Spleen (tissue), 11 donors: Measurements from ENCODE around the gene GYPC. TPM values are rescaled to one million over a fixed set of nuclear protein-coding genes. Genes with fewer than 3 reads are reported as not detected.

Experiments used
- DNase-seq: peaks from one replicate; pipeline ENCODE4 v3.0.0-alpha.2; 2020
- H3K27ac ChIP-seq, 8 donors: fragments of 200-600 bp; sonication (generic) in 7 of 8; 1 replicate in 4 of 8; 2 replicates in 4 of 8; pipeline versions ENCODE4 v1.5.0 to v1.8.0; 2016 to 2021; ENCODE audit warnings: inconsistent platforms in 4 of 8, mild to moderate bottlenecking in 4 of 8, moderate library complexity in 1 of 8
- H3K27me3 ChIP-seq, 7 donors: fragments of 200-600 bp; sonication (generic) in 6 of 7; replicated peaks in 1 of 7; 1 replicate in 4 of 7; 2 replicates in 3 of 7; pipeline versions ENCODE4 v1.5.0 to v1.8.0; 2016 to 2021; ENCODE audit warnings: inconsistent platforms in 3 of 7, mild to moderate bottlenecking in 1 of 7
- H3K36me3 ChIP-seq, 6 donors: fragments of 200-600 bp; sonication (generic) in 5 of 6; 1 replicate in 4 of 6; 2 replicates in 2 of 6; pipeline versions ENCODE4 v1.5.0 to v1.8.0; 2016 to 2021; ENCODE audit warnings: inconsistent platforms in 2 of 6
- H3K4me1 ChIP-seq, 6 donors: fragments of 200-600 bp; sonication (generic) in 5 of 6; 1 replicate in 3 of 6; 2 replicates in 3 of 6; pipeline versions ENCODE4 v1.5.0 to v1.8.0; 2016 to 2021; ENCODE audit warnings: inconsistent platforms in 3 of 6
- H3K4me3 ChIP-seq, 8 donors: fragments of 200-600 bp; sonication (generic) in 7 of 8; 1 replicate in 4 of 8; 2 replicates in 4 of 8; pipeline versions ENCODE4 v1.5.0 to v1.8.0; 2016 to 2021; ENCODE audit warnings: inconsistent platforms in 4 of 8, mild to moderate bottlenecking in 4 of 8, moderate library complexity in 2 of 8
- H3K9me3 ChIP-seq, 8 donors: fragments of 200-600 bp; sonication (generic) in 7 of 8; 1 replicate in 4 of 8; 2 replicates in 4 of 8; pipeline versions ENCODE4 v1.5.0 to v1.8.0; 2016 to 2021; ENCODE audit warnings: inconsistent platforms in 4 of 8
- POLR2A ChIP-seq, 3 donors: fragments of 450-650 bp; IDR thresholded peaks; one replicate each; pipeline ENCODE4 v1.5.1; 2017; ENCODE audit warnings: antibody characterized with exemption in 3 of 3, mild to moderate bottlenecking in 1 of 3
- POLR2AphosphoS5 ChIP-seq, 3 donors: sonication (generic); formaldehyde crosslinking; IDR thresholded peaks; one replicate each; pipeline ENCODE4 v1.5.1; 2017; ENCODE audit warnings: antibody characterized with exemption in 3 of 3
- WGBS, 5 donors: extraction: QIAGEN DNeasy Blood & Tissue Kit in 3 of 5; methylation state at CpG; one replicate each; pipeline versions ENCODE4 v1.1.5 to v1.1.7; 2013 to 2018; 5-methylcytosine and 5-hydroxymethylcytosine counted together
- intact Hi-C: fragments of 100-400 bp; cut with DNase I; formaldehyde crosslinking; loops from one replicate; pipeline ENCODE4 v1.15.0; 2023; ENCODE audit warnings: low total_unique reads
- polyA plus RNA-seq, 3 donors: library from polyadenylated mRNA; stranded (reverse); fragments of 200-250 nt; gene quantifications; one replicate each; pipeline ENCODE4 v1.2.1, GENCODE V29; 2013
- total RNA-seq, 7 donors: library from RNA; depleted of rRNA in 3 of 7; stranded (reverse); fragments of >200 nt in 3 of 7; fragmentation: NEBNext Ultra II Directional in 4 of 7; extraction: Animal tissue kit (Norgen Biotek cat#: 25700) in 4 of 7; gene quantifications; one replicate each; pipeline versions ENCODE4 v1.1.0 to v1.2.1, GENCODE V29; 2016 to 2021
- TF ChIP-seq, protein P1 (sequence below), 11 experiments: fragments of 200-600 bp in 7 of 11; fragments of 450-650 bp in 4 of 11; sonication (generic) in 4 of 11; IDR thresholded peaks in 8 of 11; conservative IDR thresholded peaks in 3 of 11; 1 replicate in 7 of 11; 2 replicates in 4 of 11; pipeline versions ENCODE4 v1.4.0 to v1.8.0; 2016 to 2021; ENCODE audit warnings: antibody characterized with exemption in 11 of 11, inconsistent platforms in 4 of 11, mild to moderate bottlenecking in 1 of 11
- donor health status: healthy with polysubstance abuse.
- donor health status: DM: no; HTN: no; CAD: no; lungs with moderate emphysema.
- donor health status: DM: no; HTN: no; CAD: no.
- donor health status: Bipolar disorder and iron deficiency.
- donor health status: healthy.
- donor health status: DM: no; HTN: no; CAD: no.
- donor health status: DM: yes; HTN: yes; CAD: no.

The GYPC gene
- total and polyA plus RNA-seq, 10 donors, result 86.6 to 202 (median 153) TPM

DNA sequence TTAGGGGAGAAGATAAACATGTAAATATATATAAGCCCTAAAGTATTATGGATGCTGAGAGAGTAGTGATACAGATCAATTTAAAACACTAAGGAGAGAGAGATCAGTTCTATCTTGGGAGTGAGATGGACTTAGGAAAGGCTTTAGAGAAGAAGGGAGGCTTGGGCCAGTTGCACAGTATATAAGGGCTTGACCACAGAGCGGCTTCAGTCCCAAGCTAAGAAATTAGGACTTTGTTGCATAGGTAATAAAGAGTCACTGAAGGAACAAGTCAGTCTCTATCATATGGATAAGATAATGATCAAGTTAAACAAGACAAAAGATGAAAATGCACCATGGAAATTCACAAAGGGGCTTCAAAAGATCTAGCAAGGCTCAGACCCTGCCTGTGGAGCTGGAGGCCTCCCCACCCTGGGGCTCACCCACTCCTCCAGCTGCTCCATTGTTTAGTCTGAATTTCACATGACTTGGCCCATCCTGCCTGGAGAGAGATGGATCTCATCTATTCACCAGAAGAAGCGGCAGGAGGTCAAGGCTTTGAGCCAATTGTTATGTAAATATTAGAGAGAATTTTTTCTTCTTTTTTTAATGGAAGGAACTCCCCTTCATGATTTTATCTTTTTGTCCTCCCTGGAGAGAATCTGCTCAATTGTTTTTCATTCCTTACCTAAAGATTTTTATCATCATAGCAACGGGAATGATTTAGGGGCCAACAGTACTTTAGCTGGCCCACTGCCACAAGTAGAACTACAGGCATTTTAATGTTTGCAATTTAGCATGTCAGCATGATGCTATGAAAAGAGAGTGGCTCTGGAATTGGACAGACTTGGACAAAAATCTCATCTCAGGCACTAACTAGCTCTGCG is 44.0 kb downstream of the GYPC start:
- intact Hi-C loops, result no loop called here
- no peaks in the 10 kb centered on the region for H3K9me3 ChIP-seq
- TF ChIP-seq, protein P1, sequence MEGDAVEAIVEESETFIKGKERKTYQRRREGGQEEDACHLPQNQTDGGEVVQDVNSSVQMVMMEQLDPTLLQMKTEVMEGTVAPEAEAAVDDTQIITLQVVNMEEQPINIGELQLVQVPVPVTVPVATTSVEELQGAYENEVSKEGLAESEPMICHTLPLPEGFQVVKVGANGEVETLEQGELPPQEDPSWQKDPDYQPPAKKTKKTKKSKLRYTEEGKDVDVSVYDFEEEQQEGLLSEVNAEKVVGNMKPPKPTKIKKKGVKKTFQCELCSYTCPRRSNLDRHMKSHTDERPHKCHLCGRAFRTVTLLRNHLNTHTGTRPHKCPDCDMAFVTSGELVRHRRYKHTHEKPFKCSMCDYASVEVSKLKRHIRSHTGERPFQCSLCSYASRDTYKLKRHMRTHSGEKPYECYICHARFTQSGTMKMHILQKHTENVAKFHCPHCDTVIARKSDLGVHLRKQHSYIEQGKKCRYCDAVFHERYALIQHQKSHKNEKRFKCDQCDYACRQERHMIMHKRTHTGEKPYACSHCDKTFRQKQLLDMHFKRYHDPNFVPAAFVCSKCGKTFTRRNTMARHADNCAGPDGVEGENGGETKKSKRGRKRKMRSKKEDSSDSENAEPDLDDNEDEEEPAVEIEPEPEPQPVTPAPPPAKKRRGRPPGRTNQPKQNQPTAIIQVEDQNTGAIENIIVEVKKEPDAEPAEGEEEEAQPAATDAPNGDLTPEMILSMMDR (IDR thresholded peaks at IDR 0.05 in 8 of 11, conservative IDR thresholded peaks at IDR 0.05 in 3 of 11), result no peak
- no peak for TF ChIP-seq POLR2A (IDR thresholded peaks at IDR 0.05)
- peak in 1 of 3 donors; percentile 22 for TF ChIP-seq POLR2AphosphoS5 (IDR thresholded peaks at IDR 0.05)
- WGBS, 5 donors, result 67 to 86% (median 80%) methylated on average over 4 of the region's 4 CpGs
- H3K4me1 ChIP-seq, result peaks cover 0 to 7% (median 0%) of the 10 kb centered on the region in 6 donors
- H3K4me3 ChIP-seq, result no peak overlapping the region
- peak overlapping the region in 1 of 8 donors; percentile 22 for H3K27ac ChIP-seq
- peaks cover 0 to 42% (median 35%) of the 10 kb centered on the region in 6 donors for H3K36me3 ChIP-seq
- no peaks in the 10 kb centered on the region for H3K27me3 ChIP-seq
- no peak for DNase-seq

DNA sequence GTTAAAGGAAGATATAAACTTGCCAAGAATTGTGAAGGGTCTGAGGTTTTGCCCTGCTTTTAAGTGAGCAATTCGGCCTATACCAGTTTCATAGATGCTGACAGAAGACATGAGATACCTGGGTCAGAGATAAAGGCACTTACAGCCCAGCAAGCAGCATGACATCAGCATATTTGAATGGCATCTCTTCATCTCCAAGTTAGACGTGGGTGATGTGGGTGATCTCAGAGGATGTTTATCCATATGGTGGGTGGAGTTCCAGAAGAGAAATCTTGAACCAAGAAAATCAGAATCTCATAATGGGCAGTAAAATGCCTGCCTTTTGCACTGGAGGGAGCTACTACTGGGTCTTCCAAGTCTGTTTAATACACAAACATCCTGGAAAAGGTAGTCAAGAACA is 44.7 kb downstream of the GYPC start:
- DNase-seq, result no peak
- H3K36me3 ChIP-seq, result peaks cover 0 to 35% (median 27%) of the 10 kb centered on the region in 6 donors
- WGBS, 5 donors, result 46 to 64% (median 55%) methylated on average over 2 of the region's 2 CpGs
- peaks cover 0 to 7% (median 0%) of the 10 kb centered on the region in 6 donors for H3K4me1 ChIP-seq
- no peak for TF ChIP-seq POLR2AphosphoS5 (IDR thresholded peaks at IDR 0.05)
- TF ChIP-seq POLR2A (IDR thresholded peaks at IDR 0.05), result no peak
- TF ChIP-seq, protein P1 (IDR thresholded peaks at IDR 0.05 in 8 of 11, conservative IDR thresholded peaks at IDR 0.05 in 3 of 11), result no peak
- no peak overlapping the region for H3K4me3 ChIP-seq
- no peaks in the 10 kb centered on the region for H3K9me3 ChIP-seq
- no peak overlapping the region for H3K27ac ChIP-seq
- intact Hi-C loops, result no loop called here
- H3K27me3 ChIP-seq, result no peaks in the 10 kb centered on the region

DNA sequence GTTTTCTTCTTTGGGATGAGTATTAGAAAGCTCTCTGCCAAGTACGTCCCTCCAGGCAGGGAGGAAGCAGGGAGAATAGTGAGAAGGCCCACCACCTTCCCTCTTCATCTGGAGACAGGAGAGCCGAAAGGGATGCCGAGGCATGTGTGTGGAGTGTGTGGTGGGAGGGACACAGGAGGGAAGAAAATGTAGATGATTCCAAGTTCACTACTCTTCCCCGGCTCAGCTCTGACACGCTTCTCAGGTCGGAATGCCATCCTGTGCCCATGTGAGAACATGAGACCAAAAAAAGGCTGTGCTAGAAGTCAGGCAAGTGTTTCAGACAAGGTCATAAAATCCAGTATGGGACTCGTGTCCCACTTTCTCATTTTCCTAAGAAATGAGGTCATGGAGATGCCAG is 47.4 kb downstream of the GYPC start:
- H3K4me1 ChIP-seq, result peaks cover 0 to 7% (median 0%) of the 10 kb centered on the region in 6 donors
- DNase-seq, result no peak
- H3K27me3 ChIP-seq, result no peaks in the 10 kb centered on the region
- intact Hi-C loops, result no loop called here
- no peak overlapping the region for H3K4me3 ChIP-seq
- TF ChIP-seq POLR2AphosphoS5 (IDR thresholded peaks at IDR 0.05) (no peak), POLR2A (IDR thresholded peaks at IDR 0.05) (no peak)
- no peaks in the 10 kb centered on the region for H3K9me3 ChIP-seq
- H3K36me3 ChIP-seq, result peaks cover 0 to 9% (median 1%) of the 10 kb centered on the region in 6 donors
- WGBS, 5 donors, result 89 to 97% (median 91%) methylated on average over 7 of the region's 7 CpGs
- H3K27ac ChIP-seq, result no peak overlapping the region

DNA sequence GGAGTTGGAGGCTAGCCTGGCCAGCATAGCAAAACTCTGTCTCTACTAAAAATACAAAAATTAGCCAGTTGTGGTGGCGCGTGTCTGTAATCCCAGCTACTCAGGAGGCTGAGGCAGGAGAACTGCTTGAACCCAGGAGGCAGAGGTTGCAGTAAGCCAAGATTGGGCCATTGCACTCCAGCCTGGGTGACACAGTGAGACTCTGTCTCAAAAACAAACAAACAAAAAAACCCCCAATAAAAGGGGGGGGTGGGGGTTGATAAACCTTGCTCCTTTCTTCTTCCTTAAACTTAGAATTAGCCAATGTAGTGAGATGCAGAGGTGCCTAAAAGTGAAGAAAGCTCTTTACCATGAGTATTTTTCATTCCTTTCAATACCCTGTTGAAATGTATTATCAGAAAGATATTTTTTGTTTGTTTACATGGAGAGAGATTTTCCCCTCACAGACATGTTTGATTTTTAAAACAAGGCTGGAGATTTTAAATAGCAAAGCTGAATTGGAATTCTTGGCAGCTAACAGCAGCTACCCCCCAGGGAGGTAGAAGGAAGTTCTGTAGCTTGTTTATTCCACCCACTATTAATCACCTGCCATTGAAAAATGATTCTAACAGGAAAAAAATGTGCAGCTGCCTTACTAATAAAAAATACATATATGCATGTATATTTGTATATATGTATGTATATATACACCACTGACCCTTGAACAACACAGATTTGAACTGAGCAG is 48.6 kb downstream of the GYPC start:
- H3K4me3 ChIP-seq, result no peak overlapping the region
- WGBS, 5 donors, result 93 to 100% (median 95%) methylated on average over 2 of the region's 2 CpGs
- no peak overlapping the region for H3K27ac ChIP-seq
- intact Hi-C loops, result no loop called here
- no peak for TF ChIP-seq POLR2A (IDR thresholded peaks at IDR 0.05)
- TF ChIP-seq, protein P1 (IDR thresholded peaks at IDR 0.05 in 8 of 11, conservative IDR thresholded peaks at IDR 0.05 in 3 of 11), result no peak
- TF ChIP-seq POLR2AphosphoS5 (IDR thresholded peaks at IDR 0.05), result no peak
- peaks cover 0 to 7% (median 0%) of the 10 kb centered on the region in 6 donors for H3K4me1 ChIP-seq
- DNase-seq, result no peak
- no peaks in the 10 kb centered on the region for H3K9me3 ChIP-seq
- H3K36me3 ChIP-seq, result no peaks in the 10 kb centered on the region
- H3K27me3 ChIP-seq, result no peaks in the 10 kb centered on the region
